Keratinocyte (primary cell): ENCODE data around the gene PWWP2B. TPM values are rescaled to one million over a fixed set of nuclear protein-coding genes. Genes with fewer than 3 reads are reported as not detected.

Experiments
- DNase-seq: peaks from one replicate; pipeline ENCODE4 v3.0.0-alpha.2; 2011; ENCODE audit warnings: low read depth, missing footprints, low spot score
- FAIRE-seq: peaks from 2 replicates; lab custom pipeline; 2011; peaks lifted over from hg19 to GRCh38; lab: Jason Lieb, UNC
- H2AFZ ChIP-seq: 2 replicates; pipeline ENCODE4 v1.6.0; 2012; ENCODE audit warnings: low read length, control low read depth, inconsistent platforms; ENCODE audit not compliant: control insufficient read depth
- H3K27ac ChIP-seq: 2 replicates; pipeline ENCODE4 v1.5.1; 2011; ENCODE audit warnings: low read length; ENCODE audit not compliant: control insufficient read depth, insufficient read depth
- H3K27me3 ChIP-seq: 3 replicates; pipeline ENCODE4 v1.6.0; 2011; ENCODE audit warnings: low read length; ENCODE audit not compliant: control insufficient read depth, insufficient read depth; ENCODE audit errors: extremely low read depth
- H3K36me3 ChIP-seq, 2 experiments: 2 replicates in 1 of 2; 3 replicates in 1 of 2; pipeline ENCODE4 v1.5.1; 2011; ENCODE audit warnings: low read length in 2 of 2, mild to moderate bottlenecking in 1 of 2; ENCODE audit not compliant: control insufficient read depth in 2 of 2, insufficient read depth in 2 of 2; ENCODE audit errors: extremely low read depth in 1 of 2
- H3K4me1 ChIP-seq: 3 replicates; pipeline ENCODE4 v1.5.1; 2011; ENCODE audit warnings: low read length; ENCODE audit not compliant: control insufficient read depth, insufficient read depth; ENCODE audit errors: extremely low read depth
- H3K4me2 ChIP-seq: 3 replicates; pipeline ENCODE4 v1.6.0; 2011; ENCODE audit warnings: low read depth, low read length; ENCODE audit not compliant: control insufficient read depth, insufficient read depth; ENCODE audit errors: extremely low read depth
- H3K4me3 ChIP-seq, 3 experiments: fragments of 200-600 bp in 1 of 3; sonication (generic) in 1 of 3; 2 replicates in 2 of 3; 3 replicates in 1 of 3; pipeline ENCODE4 v1.5.1; 2011 to 2016; ENCODE audit warnings: low read length in 3 of 3, mild to moderate bottlenecking in 3 of 3, control low read depth in 2 of 3, inconsistent platforms in 1 of 3, low read depth in 1 of 3, mixed read lengths in 1 of 3, mixed run types in 1 of 3, moderate library complexity in 1 of 3; ENCODE audit not compliant: control insufficient read depth in 2 of 3, insufficient read depth in 2 of 3; ENCODE audit errors: extremely low read depth in 1 of 3
- H3K79me2 ChIP-seq: 2 replicates; pipeline ENCODE4 v1.6.0; 2012; ENCODE audit warnings: low read length; ENCODE audit not compliant: control insufficient read depth, insufficient read depth
- H3K9ac ChIP-seq: 3 replicates; pipeline ENCODE4 v1.6.0; 2011; ENCODE audit warnings: low read length; ENCODE audit not compliant: control insufficient read depth, insufficient read depth; ENCODE audit errors: extremely low read depth
- H3K9me1 ChIP-seq: 3 replicates; pipeline ENCODE4 v1.6.0; 2011; ENCODE audit warnings: low read length; ENCODE audit not compliant: control insufficient read depth, insufficient read depth; ENCODE audit errors: extremely low read depth
- H3K9me3 ChIP-seq: 2 replicates; pipeline ENCODE4 v1.5.1; 2012; ENCODE audit warnings: low read depth, low read length; ENCODE audit not compliant: control insufficient read depth
- H4K20me1 ChIP-seq: 3 replicates; pipeline ENCODE4 v1.6.0; 2011; ENCODE audit warnings: low read length; ENCODE audit not compliant: control insufficient read depth, insufficient read depth; ENCODE audit errors: extremely low read depth
- EZH2 ChIP-seq: IDR thresholded peaks from one replicate; pipeline ENCODE4 v1.6.1; 2012; ENCODE audit warnings: inconsistent platforms, mild to moderate bottlenecking, low read length, moderate library complexity
- dilution Hi-C: fragments of 300-500 bp; cut with MboI; formaldehyde crosslinking; loops from one replicate; pipeline ENCODE4 v1.7.0; 2020; ENCODE audit warnings: low sequenced_read_pairs; ENCODE audit not compliant: extremely low pct_ligation_motif_present
- polyA plus RNA-seq, 5 experiments: library from polyadenylated mRNA; depleted of rRNA in 3 of 5; stranded (reverse) in 3 of 5; stranded (forward) in 1 of 5; unstranded in 1 of 5; fragments of >200 nt; gene quantifications; 1 replicate in 1 of 5; 2 replicates in 3 of 5; 3 replicates in 1 of 5; pipeline versions ENCODE4 v1.2.1 to v1.2.3, GENCODE V29; 2011 to 2012; ENCODE audit warnings: missing spikeins in 2 of 5, low read depth in 1 of 5, low replicate concordance in 1 of 5
- TF ChIP-seq, protein P1 (sequence below), 3 experiments: IDR thresholded peaks in 1 of 3; conservative IDR thresholded peaks in 1 of 3; optimal IDR thresholded peaks in 1 of 3; 2 replicates in 2 of 3; 3 replicates in 1 of 3; pipeline versions ENCODE3 to v1.5.1; 2011; ENCODE audit warnings: low read length in 3 of 3, mild to moderate bottlenecking in 3 of 3, moderate library complexity in 2 of 3, control low read depth in 1 of 3, inconsistent platforms in 1 of 3; ENCODE audit not compliant: insufficient read depth in 2 of 3; ENCODE audit errors: extremely low read depth in 1 of 3

Gene PWWP2B
- polyA plus RNA-seq, 1 donor (not counting 4 experiments of a cell fraction or from before 2014, with no cell fraction given), result 3.1 TPM

DNA sequence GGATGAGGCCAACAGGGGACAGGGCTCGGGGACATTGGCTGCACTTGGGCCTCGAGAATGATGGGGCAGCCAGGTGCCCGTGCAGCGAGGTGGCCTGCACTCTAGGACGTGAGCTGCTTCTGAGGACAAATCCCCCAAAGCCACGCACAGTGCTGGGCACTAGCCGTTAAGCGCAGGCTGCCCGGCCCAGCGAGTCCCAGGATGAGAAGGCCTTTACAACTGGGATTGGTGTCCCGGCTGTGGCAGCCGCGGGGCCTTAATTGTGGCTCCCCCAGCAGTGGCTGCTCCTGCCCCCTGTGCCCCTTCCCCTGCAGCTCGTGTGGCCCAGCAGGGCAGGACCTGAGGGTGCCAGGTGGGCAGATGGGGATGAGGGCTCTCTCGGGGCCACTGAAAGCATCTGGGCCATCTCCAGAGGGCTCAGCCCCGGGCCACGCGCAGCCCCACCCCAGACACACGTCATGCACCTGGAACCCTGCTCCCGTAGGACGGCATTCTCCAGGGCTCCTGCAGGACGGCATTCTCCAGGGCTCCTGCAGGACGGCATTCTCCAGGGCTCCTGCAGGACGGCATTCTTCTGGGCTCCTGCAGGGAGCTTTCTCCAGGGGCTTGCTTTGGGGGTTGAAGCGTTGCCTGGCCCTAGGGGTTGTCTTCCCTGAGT is 6.6 kb downstream of the PWWP2B start:
- Histone ChIP-seq H3K4me1 (peaks cover 24% of the 10 kb centered on the region), H3K79me2 (peaks cover 42% of the 10 kb centered on the region), H3K27me3 (no peaks in the 10 kb centered on the region), H3K4me2 (peak overlapping the region; percentile 22), H3K27ac (peak overlapping the region; percentile 20), H3K9ac (no peak overlapping the region), H3K9me3 (no peaks in the 10 kb centered on the region), H3K36me3 (peaks cover 3 to 15% of the 10 kb centered on the region in 2 experiments), H3K4me3 (no peak overlapping the region), H3K9me1 (no peaks in the 10 kb centered on the region), H4K20me1 (peaks cover 3% of the 10 kb centered on the region), H2AFZ (no peak overlapping the region)
- dilution Hi-C loops, result no loop called here
- FAIRE-seq (no peak), DNase-seq (no peak)
- no peak for TF ChIP-seq EZH2
- TF ChIP-seq, protein P1, sequence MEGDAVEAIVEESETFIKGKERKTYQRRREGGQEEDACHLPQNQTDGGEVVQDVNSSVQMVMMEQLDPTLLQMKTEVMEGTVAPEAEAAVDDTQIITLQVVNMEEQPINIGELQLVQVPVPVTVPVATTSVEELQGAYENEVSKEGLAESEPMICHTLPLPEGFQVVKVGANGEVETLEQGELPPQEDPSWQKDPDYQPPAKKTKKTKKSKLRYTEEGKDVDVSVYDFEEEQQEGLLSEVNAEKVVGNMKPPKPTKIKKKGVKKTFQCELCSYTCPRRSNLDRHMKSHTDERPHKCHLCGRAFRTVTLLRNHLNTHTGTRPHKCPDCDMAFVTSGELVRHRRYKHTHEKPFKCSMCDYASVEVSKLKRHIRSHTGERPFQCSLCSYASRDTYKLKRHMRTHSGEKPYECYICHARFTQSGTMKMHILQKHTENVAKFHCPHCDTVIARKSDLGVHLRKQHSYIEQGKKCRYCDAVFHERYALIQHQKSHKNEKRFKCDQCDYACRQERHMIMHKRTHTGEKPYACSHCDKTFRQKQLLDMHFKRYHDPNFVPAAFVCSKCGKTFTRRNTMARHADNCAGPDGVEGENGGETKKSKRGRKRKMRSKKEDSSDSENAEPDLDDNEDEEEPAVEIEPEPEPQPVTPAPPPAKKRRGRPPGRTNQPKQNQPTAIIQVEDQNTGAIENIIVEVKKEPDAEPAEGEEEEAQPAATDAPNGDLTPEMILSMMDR (optimal IDR thresholded peaks at IDR 0.05 in 1 of 3, IDR thresholded peaks at IDR 0.05 in 1 of 3, conservative IDR thresholded peaks at IDR 0.05 in 1 of 3; ENCODE audit: extremely low read depth in 1 of 3, insufficient read depth in 2 of 3, low read length in 3 of 3), result no peak

DNA sequence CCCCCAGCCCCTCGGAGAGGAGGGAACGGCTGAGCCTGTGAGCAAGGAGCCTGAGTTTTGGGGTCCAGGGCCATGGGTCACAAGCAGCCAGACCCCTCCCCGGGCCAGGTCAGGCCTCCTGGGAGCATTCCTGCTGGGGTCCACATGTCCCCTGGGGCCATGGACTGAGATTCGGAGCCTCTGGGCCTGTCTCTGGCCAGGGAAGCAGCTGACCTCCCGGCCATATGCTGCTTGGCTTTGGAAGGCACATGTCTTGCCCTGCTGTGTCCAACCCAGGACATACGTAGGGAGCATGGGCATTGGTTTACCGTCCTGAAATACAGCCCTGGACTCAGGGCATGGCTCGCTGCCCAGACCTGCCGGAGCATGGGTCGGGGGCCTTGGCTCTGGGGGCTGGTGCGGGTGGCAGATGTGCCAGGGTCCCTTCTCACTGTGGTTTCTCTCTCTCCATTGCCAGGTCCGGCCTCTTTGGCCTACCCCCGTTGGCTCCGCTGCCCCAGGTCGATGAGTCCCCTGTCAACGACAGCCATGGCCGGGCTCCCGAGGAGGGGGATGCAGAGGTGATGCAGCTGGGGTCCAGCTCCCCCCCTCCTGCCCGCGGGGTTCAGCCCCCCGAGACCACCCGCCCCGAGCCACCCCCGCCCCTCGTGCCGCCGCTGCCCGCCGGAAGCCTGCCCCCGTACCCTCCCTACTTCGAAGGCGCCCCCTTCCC is 7.3 kb downstream of the PWWP2B start:
- Histone ChIP-seq H3K9me1 (no peaks in the 10 kb centered on the region), H3K4me3 (no peak overlapping the region), H3K9ac (no peak overlapping the region), H4K20me1 (peaks cover 3% of the 10 kb centered on the region), H3K36me3 (peaks cover 3 to 15% of the 10 kb centered on the region in 2 experiments), H3K79me2 (peaks cover 43% of the 10 kb centered on the region), H3K27me3 (no peaks in the 10 kb centered on the region), H3K4me1 (peaks cover 27% of the 10 kb centered on the region), H3K27ac (peak overlapping the region; percentile 20), H2AFZ (no peak overlapping the region), H3K4me2 (peak overlapping the region; percentile 22), H3K9me3 (no peaks in the 10 kb centered on the region)
- no peak for DNase-seq
- no peak for FAIRE-seq
- dilution Hi-C loops, result no loop called here
- TF ChIP-seq, protein P1 (optimal IDR thresholded peaks at IDR 0.05 in 1 of 3, IDR thresholded peaks at IDR 0.05 in 1 of 3, conservative IDR thresholded peaks at IDR 0.05 in 1 of 3; ENCODE audit: extremely low read depth in 1 of 3, insufficient read depth in 2 of 3, low read length in 3 of 3), result no peak
- TF ChIP-seq EZH2, result no peak
